ENCODE measurements around the gene WIZ. TPM values are rescaled to one million over a fixed set of nuclear protein-coding genes. Genes with fewer than 3 reads are reported as not detected.
A peak's percentile ranks its signal among the peaks of the same experiment; 100 is the strongest.

WIZ gene
- total and polyA plus RNA-seq, 2 of the 8 experiments (the other 6 are each of a cell fraction or from before 2014, with no cell fraction given) = 12.5 to 33.2 TPM

GRCh38 chr19:15452111-15453047 is 2.6 kb upstream of the WIZ start (continued):
- TF ChIP-seq SAP30 (IDR thresholded peaks at IDR 0.05; ENCODE audit: insufficient read depth, insufficient replicate concordance, low read length) (peak; percentile 28), TEAD4 (IDR thresholded peaks at IDR 0.05; ENCODE audit: low read depth, low read length) (peak; percentile 62; the same call in 1 of the 2 replicates), FOSL1 (IDR thresholded peaks at IDR 0.05; ENCODE audit: insufficient read depth, low read depth, low read length) (no peak), POLR2AphosphoS5 (IDR thresholded peaks at IDR 0.05; ENCODE audit: low read depth, low read length) (no peak), ZNF274 (IDR thresholded peaks at IDR 0.05; ENCODE audit: borderline replicate concordance, extremely low read depth, low read length) (no peak), POU5F1 (IDR thresholded peaks at IDR 0.05; ENCODE audit: low read depth, low read length) (no peak), CREB1 (IDR thresholded peaks at IDR 0.05) (peak; percentile 62), KDM1A (IDR thresholded peaks at IDR 0.05; ENCODE audit: borderline replicate concordance, low read length) (peak; percentile 94), KDM4A (IDR thresholded peaks at IDR 0.05; ENCODE audit: low read depth, low read length, severe bottlenecking) (peak; percentile 53), TAF1 (IDR thresholded peaks at IDR 0.05; ENCODE audit: low read depth, low read length) (peak; percentile 58; the same call in 1 of the 2 replicates), CEBPB (IDR thresholded peaks at IDR 0.05; ENCODE audit: low read depth, low read length) (no peak), POLR2A (IDR thresholded peaks at IDR 0.05; ENCODE audit: control extremely low read depth in 1 of 2, low read depth in 2 of 2, low read length in 2 of 2) (0 out of 3 replicates have a peak, but pooled peaks of 1 of the 2 experiments have one; percentile 30), TBP (IDR thresholded peaks at IDR 0.05; ENCODE audit: low read depth, low read length) (no peak; the same call in 1 of the 2 replicates), SUZ12 (IDR thresholded peaks at IDR 0.05; ENCODE audit: low read length) (no peak), SIN3A (conservative IDR thresholded peaks at IDR 0.05 in 1 of 2, IDR thresholded peaks at IDR 0.05 in 1 of 2; ENCODE audit: low read depth in 1 of 2, low read length in 2 of 2) (0 out of 4 replicates have a peak, but pooled peaks of 1 of the 2 experiments have one; percentile 28)
- TF ChIP-seq, protein P1, sequence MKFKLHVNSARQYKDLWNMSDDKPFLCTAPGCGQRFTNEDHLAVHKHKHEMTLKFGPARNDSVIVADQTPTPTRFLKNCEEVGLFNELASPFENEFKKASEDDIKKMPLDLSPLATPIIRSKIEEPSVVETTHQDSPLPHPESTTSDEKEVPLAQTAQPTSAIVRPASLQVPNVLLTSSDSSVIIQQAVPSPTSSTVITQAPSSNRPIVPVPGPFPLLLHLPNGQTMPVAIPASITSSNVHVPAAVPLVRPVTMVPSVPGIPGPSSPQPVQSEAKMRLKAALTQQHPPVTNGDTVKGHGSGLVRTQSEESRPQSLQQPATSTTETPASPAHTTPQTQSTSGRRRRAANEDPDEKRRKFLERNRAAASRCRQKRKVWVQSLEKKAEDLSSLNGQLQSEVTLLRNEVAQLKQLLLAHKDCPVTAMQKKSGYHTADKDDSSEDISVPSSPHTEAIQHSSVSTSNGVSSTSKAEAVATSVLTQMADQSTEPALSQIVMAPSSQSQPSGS (IDR thresholded peaks at IDR 0.05; ENCODE audit: low read length) = no peak
- TF ChIP-seq, protein P2, sequence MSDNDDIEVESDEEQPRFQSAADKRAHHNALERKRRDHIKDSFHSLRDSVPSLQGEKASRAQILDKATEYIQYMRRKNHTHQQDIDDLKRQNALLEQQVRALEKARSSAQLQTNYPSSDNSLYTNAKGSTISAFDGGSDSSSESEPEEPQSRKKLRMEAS (IDR thresholded peaks at IDR 0.05) = peak; percentile 47; the same call in 1 of the 2 replicates

Data from H1 (cell line).